ENCODE data around the gene SPRR3. TPM values are rescaled to one million over a fixed set of nuclear protein-coding genes. Genes with fewer than 3 reads are reported as not detected.

Gene SPRR3
- total RNA-seq, 1 experiment from 2014 or later = not detected

GRCh38 chr1:152997901-152998300 is 3.6 kb upstream of the SPRR3 start:
- ChIA-PET RAD21 (ENCODE audit: low non-redundant PET in 1 of 2, low total read pairs in 2 of 2, uncharacterized antibody in 2 of 2, unreplicated experiment in 2 of 2) (no interaction called here), POLR2A (no interaction called here), CTCF (no interaction called here)
- Histone ChIP-seq H3K9me3 (ENCODE audit: control insufficient read depth in 1 of 2, insufficient read depth in 1 of 2, low read depth in 1 of 2, low read length in 2 of 2) (no peaks in the 10 kb centered on the region), H3K79me2 (ENCODE audit: insufficient read depth, low read length) (no peaks in the 10 kb centered on the region), H3K27me3 (ENCODE audit: insufficient read depth, low read length) (peaks cover 26% of the 10 kb centered on the region; the same call in 1 of the 2 replicates), H3K9ac (ENCODE audit: low read length) (no peak overlapping the region), H2AFZ (ENCODE audit: low read depth, low read length, poor library complexity, severe bottlenecking) (no peak overlapping the region), H3K36me3 (ENCODE audit: control insufficient read depth in 1 of 2, insufficient read depth in 2 of 2, low read length in 2 of 2) (no peaks in the 10 kb centered on the region), H3K27ac (ENCODE audit: low read depth, low read length) (no peak overlapping the region), H3K4me1 (ENCODE audit: control insufficient read depth in 1 of 2, insufficient read depth in 2 of 2, low read length in 2 of 2) (peaks cover 0 to 10% of the 10 kb centered on the region in 2 experiments; a peak in 1 of 4 replicates), H3K9me2 (ENCODE audit: insufficient read depth) (no peaks in the 10 kb centered on the region), H3K4me2 (ENCODE audit: low read length) (no peak overlapping the region), H4K20me1 (ENCODE audit: insufficient read depth) (no peaks in the 10 kb centered on the region), H3K4me3 (replicated peaks in 1 of 2; ENCODE audit: low read depth in 1 of 2, low read length in 2 of 2) (no peak overlapping the region)
- ATAC-seq = no peak
- intact Hi-C loops (cut with micrococcal nuclease) = no loop called here
- no peak for DNase-seq (ENCODE audit: low read depth, low spot score)
- TF ChIP-seq CBX3 (IDR thresholded peaks at IDR 0.05; ENCODE audit: low read depth) = no peak
- no peak for TF ChIP-seq REST (IDR thresholded peaks at IDR 0.05; ENCODE audit: low read depth)
- BruUV-seq (replicated peaks) = no TSS peak

GRCh38 chr1:152998476-152998875 is 3.1 kb upstream of the SPRR3 start:
- ATAC-seq (no peak), DNase-seq (ENCODE audit: low read depth, low spot score) (no peak)
- CTCF ChIA-PET = no interaction called here
- Histone ChIP-seq H3K4me1 (ENCODE audit: control insufficient read depth in 1 of 2, insufficient read depth in 2 of 2, low read length in 2 of 2) (peaks cover 0 to 10% of the 10 kb centered on the region in 2 experiments; a peak in 1 of 4 replicates), H3K27me3 (ENCODE audit: insufficient read depth, low read length) (peaks cover 23% of the 10 kb centered on the region; the same call in 1 of the 2 replicates), H3K4me2 (ENCODE audit: low read length) (no peak overlapping the region), H4K20me1 (ENCODE audit: insufficient read depth) (no peaks in the 10 kb centered on the region), H3K9me2 (ENCODE audit: insufficient read depth) (no peaks in the 10 kb centered on the region), H3K4me3 (replicated peaks in 1 of 2; ENCODE audit: low read depth in 1 of 2, low read length in 2 of 2) (no peak overlapping the region), H3K36me3 (ENCODE audit: control insufficient read depth in 1 of 2, insufficient read depth in 2 of 2, low read length in 2 of 2) (no peaks in the 10 kb centered on the region), H3K9me3 (ENCODE audit: control insufficient read depth in 1 of 2, insufficient read depth in 1 of 2, low read depth in 1 of 2, low read length in 2 of 2) (no peaks in the 10 kb centered on the region), H3K27ac (ENCODE audit: low read depth, low read length) (no peak overlapping the region), H3K79me2 (ENCODE audit: insufficient read depth, low read length) (no peaks in the 10 kb centered on the region), H3K9ac (ENCODE audit: low read length) (no peak overlapping the region), H2AFZ (ENCODE audit: low read depth, low read length, poor library complexity, severe bottlenecking) (no peak overlapping the region)
- intact Hi-C loops (cut with micrococcal nuclease) = no loop called here
- POLR2A ChIA-PET = no interaction called here
- RAD21 ChIA-PET (ENCODE audit: low non-redundant PET in 1 of 2, low total read pairs in 2 of 2, uncharacterized antibody in 2 of 2, unreplicated experiment in 2 of 2) = no interaction called here
- no TSS peak for BruUV-seq (replicated peaks)
- no peak for TF ChIP-seq CEBPB (IDR thresholded peaks at IDR 0.05; ENCODE audit: low read depth)
- TF ChIP-seq TCF7L2 (IDR thresholded peaks at IDR 0.05; ENCODE audit: borderline replicate concordance, extremely low read depth, insufficient read depth, insufficient read length) = no peak
- no peak for TF ChIP-seq JUND (IDR thresholded peaks at IDR 0.05)
- no peak for TF ChIP-seq CTCF (IDR thresholded peaks at IDR 0.05 in 2 of 3, conservative IDR thresholded peaks at IDR 0.05 in 1 of 3; ENCODE audit: borderline replicate concordance in 1 of 3, insufficient read depth in 1 of 3, low read depth in 2 of 3, low read length in 2 of 3)
- no peak for TF ChIP-seq POLR2AphosphoS5 (IDR thresholded peaks at IDR 0.05; ENCODE audit: low read depth, low read length)
- TF ChIP-seq ZNF274 (IDR thresholded peaks at IDR 0.05; ENCODE audit: low read depth, low read length) = no peak
- TF ChIP-seq ZBTB33 (IDR thresholded peaks at IDR 0.05; ENCODE audit: extremely low read depth, insufficient replicate concordance, low read length) = no peak

All from HCT116 (cell line).